Stimulated activated CD8-positive, alpha-beta memory T cell treated with anti-CD3 and anti-CD28 coated beads, Interleukin-4, amount 100 ng/mL, for 24 hours (primary cell): Measurements from ENCODE around the gene OS9.
A peak's percentile ranks its signal among the peaks of the same experiment; 100 is the strongest.

Experiments used
- DNase-seq: peaks from one replicate; pipeline ENCODE4 v3.0.0-alpha.2; 2020; ENCODE audit warnings: low read depth

The OS9 gene

GRCh38 chr12:57735952-57736740 is 42.2 kb downstream of the OS9 start:
- no peak for DNase-seq

- DNase-seq: no peak
Observed at GRCh38 chr12:57736741-57737466, 43.0 kb downstream of the OS9 start.

- DNase-seq: no peak
Observed at GRCh38 chr12:57737467-57738460, 43.8 kb downstream of the OS9 start.

- DNase-seq: no peak
Observed at GRCh38 chr12:57738661-57739237, 44.8 kb downstream of the OS9 start, which contains the start of gene AGAP2. Gene AGAP2, minus strand, starts transcription at chr12:57738742. Its CDS starts 496 bp downstream, at chr12:57738246.

- DNase-seq: no peak
Observed at GRCh38 chr12:57739387-57739786, 45.5 kb downstream of the OS9 start.

GRCh38 chr12:57739914-57740538 is 46.1 kb downstream of the OS9 start:
- DNase-seq: no peak

GRCh38 chr12:57740656-57741412 is 46.9 kb downstream of the OS9 start:
- peak; percentile 64 for DNase-seq

GRCh38 chr12:57741413-57741789 is 47.5 kb downstream of the OS9 start:
- DNase-seq: no peak

GRCh38 chr12:57741844-57742738 is 48.2 kb downstream of the OS9 start:
- DNase-seq: peak; percentile 68

GRCh38 chr12:57743769-57744168 is 49.8 kb downstream of the OS9 start:
- no peak for DNase-seq

- DNase-seq: peak; percentile 58
Observed at GRCh38 chr12:57744194-57744776, 50.4 kb downstream of the OS9 start.

- DNase-seq: peak; percentile 92
Observed at GRCh38 chr12:57744777-57745484, 51.0 kb downstream of the OS9 start, which contains the start of gene TSPAN31. Gene TSPAN31, plus strand, starts transcription at chr12:57745039. Its CDS starts 116 bp downstream, at chr12:57745155.

- DNase-seq: no peak
Observed at GRCh38 chr12:57745485-57745881, 51.6 kb downstream of the OS9 start.

- no peak for DNase-seq
Observed at GRCh38 chr12:57746025-57746424, 52.1 kb downstream of the OS9 start.

- no peak for DNase-seq
Observed at GRCh38 chr12:57749061-57749460, 55.1 kb downstream of the OS9 start.

- DNase-seq: no peak
Observed at GRCh38 chr12:57750561-57751431, 56.9 kb downstream of the OS9 start.

- DNase-seq: no peak
Observed at GRCh38 chr12:57751432-57751787, 57.5 kb downstream of the OS9 start.
